ENCODE data around the gene ZNF569. TPM values are rescaled to one million over a fixed set of nuclear protein-coding genes. Genes with fewer than 3 reads are reported as not detected.

The ZNF569 gene
- total and polyA plus RNA-seq, 8 donors, result 1.0 to 2.9 (median 1.7) TPM

- FAIRE-seq (no peak), DNase-seq (no peak), ATAC-seq (no peak)
- no peaks in the 10 kb centered on the region for H3K27me3 ChIP-seq
- 96 to 98% methylated on average over 9 of the region's 9 CpGs for WGBS, 2 donors
- intact Hi-C loops (cut with DNase I), result no loop called here
- no peak overlapping the region for H3K4me3 ChIP-seq
- H3K9me3 ChIP-seq, result no peaks in the 10 kb centered on the region
- H3K27ac ChIP-seq, result no peak overlapping the region
- TF ChIP-seq CTCF (IDR thresholded peaks at IDR 0.05), result no peak
- peaks cover 0 to 26% (median 15%) of the 10 kb centered on the region in 3 donors for H3K36me3 ChIP-seq
- peaks cover 0 to 7% (median 0%) of the 10 kb centered on the region in 3 donors for H3K4me1 ChIP-seq
These were observed 4.9 kb upstream of the ZNF569 start for GRCh38 chr19:37472165-37472564.

- peak overlapping the region in 2 of 4 donors; percentile 57 to 84 for H3K4me3 ChIP-seq
- H3K27ac ChIP-seq, result no peak overlapping the region
These were observed 3.0 kb upstream of the ZNF569 start for GRCh38 chr19:37470216-37470615.

GRCh38 chr19:37468961-37469777 is 1.9 kb upstream of the ZNF569 start, which contains the start of gene ZNF570:
ZNF570 (plus strand) TSS chr19:37469356; CDS start chr19:37470355, 999 bp downstream.
- DNase-seq (peak; percentile 89 to 96 (median 90)), ATAC-seq (peak; percentile 82 to 90 (median 87)), FAIRE-seq (no peak)
- Histone ChIP-seq H3K36me3 (no peaks in the 10 kb centered on the region), H3K27ac (peak within 1 kb of the TSS; percentile 73 to 92 (median 88)), H3K27me3 (no peaks in the 10 kb centered on the region), H3K4me3 (peak within 1 kb of the TSS; percentile 57 to 84 (median 70)), H3K9me3 (no peaks in the 10 kb centered on the region), H3K4me1 (peaks cover 0 to 11% (median 7%) of the 10 kb centered on the region in 3 donors)
- 0% methylated on average over 63 of the region's 63 CpGs for WGBS, 2 donors
- intact Hi-C loops (cut with DNase I), result no loop called here
- TF ChIP-seq CTCF (IDR thresholded peaks at IDR 0.05), result no peak

More at GRCh38 chr19:37470216-37470615, 3.0 kb upstream of the ZNF569 start:
- H3K9me3 ChIP-seq, result no peaks in the 10 kb centered on the region
- 62 to 68% methylated on average over 4 of the region's 4 CpGs for WGBS, 2 donors
- FAIRE-seq (no peak), ATAC-seq (no peak), DNase-seq (no peak)
- H3K36me3 ChIP-seq, result peaks cover 0 to 7% (median 0%) of the 10 kb centered on the region in 3 donors
- intact Hi-C loops (cut with DNase I), result no loop called here
- no peak for TF ChIP-seq CTCF (IDR thresholded peaks at IDR 0.05)
- peaks cover 0 to 11% (median 7%) of the 10 kb centered on the region in 3 donors for H3K4me1 ChIP-seq
- no peaks in the 10 kb centered on the region for H3K27me3 ChIP-seq

- no peak for FAIRE-seq
- Histone ChIP-seq H3K36me3 (no peaks in the 10 kb centered on the region), H3K4me1 (peaks cover 0 to 11% (median 7%) of the 10 kb centered on the region in 3 donors), H3K9me3 (no peaks in the 10 kb centered on the region), H3K27ac (peak overlapping the region; percentile 56 to 82 (median 68)), H3K4me3 (peak overlapping the region; percentile 70 to 91 (median 78)), H3K27me3 (no peaks in the 10 kb centered on the region)
- no peak for ATAC-seq
- 27 to 37% methylated on average over 18 of the region's 18 CpGs for WGBS, 2 donors
- no peak for TF ChIP-seq CTCF (IDR thresholded peaks at IDR 0.05)
- intact Hi-C loops (cut with DNase I), result no loop called here
- no peak for DNase-seq
These were observed 405 bp upstream of the ZNF569 start for GRCh38 chr19:37467608-37468090.
